ENCODE data around the gene SORCS1.

The SORCS1 gene

DNA sequence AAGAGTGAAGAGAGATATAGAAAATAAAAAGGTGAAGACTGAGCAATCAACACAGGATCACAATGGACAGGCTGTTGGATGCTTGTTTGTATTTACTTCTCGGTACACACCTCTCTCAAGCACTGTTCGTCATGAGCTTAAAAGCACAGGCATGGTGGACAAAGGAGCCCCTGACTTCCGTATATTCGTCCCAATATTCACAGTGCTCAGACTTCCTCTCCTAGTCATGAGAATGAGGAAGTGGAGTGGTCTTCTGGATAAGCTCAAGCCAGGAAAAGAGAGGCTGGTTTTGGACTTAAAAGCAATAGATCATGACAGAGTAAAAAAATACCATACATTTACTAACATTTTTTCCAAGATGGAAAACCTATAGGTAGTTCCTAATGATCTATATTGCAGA is 172.5 kb downstream of the SORCS1 start:
- DNase-seq (ENCODE audit: low read depth), result no peak

DNA sequence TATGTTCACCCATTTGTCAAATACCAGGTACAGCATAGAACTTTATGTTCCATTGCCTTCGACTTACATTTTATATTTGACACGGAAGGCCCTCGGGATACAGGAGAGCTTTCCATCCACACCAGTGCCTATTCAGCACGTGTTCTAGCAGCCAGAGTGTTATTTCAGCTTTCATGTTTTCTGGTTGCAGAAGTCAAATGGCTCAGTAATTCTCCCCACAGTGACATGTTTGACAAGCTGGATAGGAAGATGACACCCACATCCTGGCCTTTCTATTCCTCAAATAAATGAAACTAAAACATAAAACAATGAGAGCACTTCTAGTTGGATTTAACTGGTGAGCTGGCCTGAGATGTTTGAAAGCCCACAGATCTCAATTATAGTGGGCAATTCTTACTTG is 173.4 kb downstream of the SORCS1 start:
- DNase-seq (ENCODE audit: low read depth), result no peak

- no peak for DNase-seq (ENCODE audit: low read depth)
Observed at GRCh38 chr10:106987362-106987761, 177.1 kb downstream of the SORCS1 start.

DNA sequence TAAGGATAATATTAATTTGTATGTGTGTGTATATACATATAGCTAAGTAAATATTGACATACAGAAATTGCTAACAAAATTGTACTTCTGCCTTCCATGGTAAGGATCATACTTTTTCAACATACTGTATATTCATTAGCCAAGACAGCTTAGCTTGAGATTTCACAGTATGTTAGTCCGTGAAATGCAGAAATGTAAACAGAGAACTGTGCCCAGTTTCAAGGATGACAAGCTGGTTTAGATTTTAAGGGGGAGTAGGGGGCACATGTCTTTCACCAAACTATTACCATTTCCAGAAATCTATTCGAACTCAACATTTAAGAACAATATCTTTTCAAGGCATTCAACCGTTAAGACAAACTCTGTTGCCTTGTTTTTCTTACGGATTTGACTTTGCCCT is 182.2 kb downstream of the SORCS1 start:
- DNase-seq (ENCODE audit: low read depth), result no peak

GRCh38 chr10:106981452-106982075 is 182.9 kb downstream of the SORCS1 start:
- DNase-seq (ENCODE audit: low read depth), result no peak

DNA sequence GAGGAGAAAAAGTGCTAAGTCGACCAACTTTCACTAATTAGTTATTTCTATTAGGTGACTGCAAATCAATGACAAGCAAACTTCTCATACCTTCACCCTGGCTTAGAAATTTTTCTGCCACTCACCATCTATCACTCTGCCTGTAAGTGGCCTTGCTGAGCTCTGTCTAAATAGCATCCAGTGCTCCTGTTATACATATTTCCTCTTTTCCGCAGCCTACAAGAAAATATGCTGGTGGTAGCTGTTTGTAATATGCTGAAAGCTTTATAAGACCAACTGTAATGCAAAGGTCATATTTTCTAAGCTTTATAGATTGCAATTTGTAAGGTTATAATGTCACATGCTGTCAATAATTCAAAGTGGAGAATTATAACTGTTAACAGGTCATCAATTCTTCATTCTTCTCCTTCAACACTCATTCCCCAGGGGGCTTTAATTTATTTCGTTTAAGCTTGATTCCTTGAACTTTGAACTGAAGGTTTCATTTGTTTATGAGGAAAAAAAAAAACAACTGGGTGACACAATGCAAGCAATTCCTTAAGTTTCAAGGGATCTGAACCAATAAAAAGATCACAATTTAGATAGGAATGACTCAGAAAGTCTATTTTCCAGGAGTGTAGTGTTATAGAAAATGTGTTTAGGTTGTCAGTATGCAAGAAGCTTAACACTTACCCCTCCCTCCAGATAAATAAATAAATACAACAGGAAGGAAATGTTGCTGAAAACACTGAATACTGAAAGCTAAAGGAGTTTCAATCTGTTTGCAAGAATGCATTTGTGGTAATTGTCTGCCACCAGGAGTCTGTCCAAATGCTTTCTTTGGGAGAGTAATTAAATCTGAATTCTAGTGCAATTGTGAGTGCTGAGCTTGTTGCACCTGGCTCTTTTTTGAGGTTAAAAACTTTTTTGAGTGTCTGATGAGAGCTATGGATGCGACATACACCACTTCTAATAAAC is 183.7 kb downstream of the SORCS1 start:
- no peak for DNase-seq (ENCODE audit: low read depth)

DNA sequence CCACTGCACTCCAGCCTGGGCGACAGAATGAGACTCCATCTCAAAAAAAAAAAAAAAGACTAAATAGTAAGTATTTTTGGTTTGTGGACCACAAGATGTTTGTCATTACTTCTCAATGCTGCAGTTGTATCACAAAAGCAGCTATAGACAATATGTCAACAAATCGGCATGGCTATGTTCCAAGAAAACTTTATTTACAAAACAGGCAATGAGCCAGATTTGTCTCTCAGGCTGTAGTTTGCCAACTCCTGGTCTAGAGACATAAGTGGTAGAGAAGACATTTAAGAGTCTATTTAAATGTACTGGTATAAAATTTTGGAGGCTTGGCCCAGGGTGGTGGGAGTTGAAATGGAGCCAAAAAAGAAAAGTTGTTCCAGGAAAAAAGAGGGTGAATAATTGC is 185.8 kb downstream of the SORCS1 start:
- DNase-seq (ENCODE audit: low read depth), result no peak

DNA sequence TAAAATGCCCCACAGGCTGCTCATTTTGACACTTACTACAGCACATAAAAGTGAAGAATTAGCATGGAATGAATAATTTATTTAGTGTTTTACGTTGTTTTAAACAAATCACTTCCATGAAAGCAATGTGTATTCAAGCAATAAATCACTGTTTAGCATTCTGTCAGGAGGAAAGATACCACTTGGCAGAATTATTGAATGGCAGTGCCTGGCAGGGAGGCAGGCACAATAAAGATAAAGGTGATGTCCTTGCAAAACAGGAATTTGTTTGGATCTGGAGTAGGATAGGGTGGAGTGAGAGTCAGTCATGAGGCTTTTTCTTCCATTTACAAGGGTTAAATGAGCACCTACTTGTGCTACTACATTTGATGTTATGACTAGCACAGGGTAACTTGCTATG is 190.8 kb downstream of the SORCS1 start:
- no peak for DNase-seq (ENCODE audit: low read depth)

- no peak for DNase-seq (ENCODE audit: low read depth)
Observed at GRCh38 chr10:106973288-106973687, 191.2 kb downstream of the SORCS1 start.

DNA sequence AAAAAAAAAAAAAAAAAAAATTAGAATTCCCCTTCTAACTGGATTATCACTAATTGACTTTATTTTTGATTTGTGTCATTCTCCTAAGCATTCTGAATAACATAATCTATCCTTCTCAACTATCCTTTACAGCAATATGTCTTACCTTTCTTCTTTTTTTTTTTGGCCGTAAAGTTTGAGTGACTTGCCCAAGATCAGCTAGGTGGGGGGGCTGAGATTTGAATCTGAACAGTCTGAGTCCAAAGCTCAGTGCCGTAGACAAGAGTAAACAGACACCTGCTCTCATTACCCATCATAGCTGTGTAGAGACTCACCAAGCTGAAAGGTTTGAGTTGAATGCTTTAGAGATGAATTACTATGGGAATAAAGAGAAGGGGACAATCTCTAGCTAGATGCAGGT is 192.1 kb downstream of the SORCS1 start:
- DNase-seq (ENCODE audit: low read depth), result no peak

DNA sequence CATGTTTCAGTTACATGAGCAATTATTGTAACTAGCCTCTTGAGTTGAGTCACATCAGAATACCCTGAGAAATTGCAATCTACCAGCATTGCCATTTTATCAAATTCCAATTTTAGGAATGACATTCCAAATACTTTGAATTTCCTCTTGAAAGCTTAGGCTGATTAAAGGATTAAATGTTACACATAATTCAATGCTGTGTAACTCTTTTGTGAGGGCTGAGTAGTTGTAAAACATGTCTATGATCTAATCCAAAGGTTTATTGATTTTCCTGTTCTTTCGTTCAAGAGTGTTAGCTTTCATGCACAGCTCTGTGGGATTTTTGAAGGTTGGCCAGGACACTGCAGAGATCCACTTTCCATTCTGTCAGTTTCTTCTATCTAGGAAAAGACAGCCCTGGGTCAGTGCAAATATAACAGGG is 193.1 kb downstream of the SORCS1 start:
- no peak for DNase-seq (ENCODE audit: low read depth)

- DNase-seq (ENCODE audit: low read depth), result no peak
Observed at GRCh38 chr10:106967452-106967851, 197.1 kb downstream of the SORCS1 start.

DNA sequence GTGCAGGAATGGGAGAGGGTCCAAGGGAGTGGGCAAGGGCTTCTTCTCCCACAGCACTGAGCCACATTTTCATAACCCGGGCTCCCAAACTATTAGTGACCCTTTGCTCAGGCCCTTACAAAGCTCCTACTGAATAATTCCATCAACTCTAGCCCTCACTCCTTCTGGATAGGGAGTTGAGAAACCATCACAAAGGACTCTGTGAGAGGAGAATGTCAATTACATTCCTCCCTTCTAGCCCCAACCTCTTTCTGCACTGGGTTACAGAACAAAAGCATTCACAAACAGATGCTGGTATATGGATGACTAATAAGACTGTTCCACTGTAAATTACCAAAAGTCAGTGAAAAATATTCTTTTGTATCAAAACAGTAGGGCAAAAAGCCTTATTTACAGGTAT is 203.7 kb downstream of the SORCS1 start:
- DNase-seq (ENCODE audit: low read depth), result no peak

DNA sequence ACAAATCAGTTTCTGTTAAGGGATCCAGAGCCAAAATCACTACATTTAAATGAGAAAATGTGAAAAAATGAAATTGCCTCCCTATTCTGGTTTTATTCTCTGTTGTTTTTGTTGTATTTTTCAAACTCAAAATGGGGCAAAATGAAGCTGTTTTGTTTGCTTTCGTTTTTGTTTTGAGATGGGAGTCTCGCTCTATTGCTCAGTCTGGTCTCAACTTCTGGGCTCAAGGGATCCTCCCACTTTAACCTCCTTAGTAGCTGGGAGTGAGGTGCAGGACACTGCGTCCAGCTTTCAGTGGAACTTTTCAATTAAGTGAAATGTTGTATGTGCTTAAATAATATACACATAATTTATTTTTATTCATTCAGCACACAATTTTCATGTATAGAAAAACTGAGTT is 205.0 kb downstream of the SORCS1 start:
- peak; percentile 3 for DNase-seq (ENCODE audit: low read depth)

DNA sequence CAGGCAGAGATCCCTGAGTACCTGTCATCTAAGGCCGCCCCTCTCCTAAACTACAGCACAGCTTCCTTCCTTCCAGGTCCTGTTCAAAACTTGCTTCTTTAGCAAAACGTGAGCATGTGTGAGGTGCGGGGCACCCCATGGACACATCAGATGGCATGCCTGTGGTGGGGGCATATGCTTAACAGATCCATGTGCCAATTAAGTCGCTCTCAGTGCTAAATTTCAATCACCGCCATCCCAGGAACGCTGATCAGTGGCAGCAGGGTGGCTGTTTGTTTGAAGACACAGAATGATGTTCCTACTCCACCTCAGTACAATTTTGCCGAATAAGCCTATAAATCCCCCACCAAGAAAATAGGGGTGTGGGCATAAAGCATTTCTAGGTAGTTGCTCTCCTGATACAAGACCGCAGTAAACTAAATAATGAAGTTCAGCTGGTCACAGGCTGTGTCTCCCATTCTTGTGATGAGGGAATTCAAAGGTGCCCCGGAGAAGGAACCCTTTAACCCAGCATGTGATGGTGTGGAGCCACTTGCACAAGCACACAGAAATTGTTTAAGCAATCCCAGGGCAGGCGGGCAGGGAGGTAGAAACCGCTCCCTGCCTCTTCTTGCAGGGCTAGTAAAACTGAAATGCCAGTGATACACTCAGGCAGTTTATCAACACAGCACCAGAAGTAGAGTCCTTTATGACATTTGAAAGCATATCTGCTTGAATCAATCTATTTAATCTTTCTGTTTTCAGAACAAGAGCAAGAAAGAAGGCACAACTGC is 205.7 kb downstream of the SORCS1 start:
- DNase-seq (ENCODE audit: low read depth), result peak; percentile 1

DNA sequence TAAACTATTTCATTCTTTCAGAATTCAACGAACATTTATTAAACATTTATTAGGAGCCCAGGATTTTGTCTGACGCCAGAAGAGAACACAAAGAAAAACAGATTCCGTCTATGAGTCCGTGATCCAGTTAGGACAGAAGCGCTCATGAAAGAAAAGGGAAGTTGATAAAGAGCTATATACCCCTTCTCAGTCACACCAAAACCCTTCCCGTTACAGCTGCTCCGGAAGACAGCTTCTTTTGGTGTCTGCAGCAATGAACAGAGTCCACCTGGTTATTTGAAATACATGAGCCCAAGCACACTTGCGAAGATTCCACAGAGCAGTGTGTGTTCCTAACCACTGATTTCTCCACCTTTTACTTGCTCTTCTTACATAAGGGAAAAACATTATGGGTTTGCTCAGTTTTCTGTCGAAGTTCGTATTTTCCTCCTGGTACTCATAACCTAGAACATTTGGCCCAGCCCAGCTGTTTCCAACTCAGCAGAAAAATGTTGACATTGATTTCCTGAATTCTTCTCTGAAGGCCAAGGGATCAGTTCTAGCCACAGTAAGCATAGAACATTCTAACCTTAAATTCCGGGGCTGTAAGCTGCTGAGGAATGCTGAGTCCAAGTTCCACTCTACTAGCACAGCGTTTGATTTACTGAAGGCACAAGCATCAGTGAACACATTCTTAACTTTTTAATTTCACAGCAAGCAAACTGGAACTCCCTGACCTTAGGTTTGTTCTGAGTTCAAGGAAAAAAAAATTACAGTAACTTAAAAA is 206.5 kb downstream of the SORCS1 start:
- no peak for DNase-seq (ENCODE audit: low read depth)

DNA sequence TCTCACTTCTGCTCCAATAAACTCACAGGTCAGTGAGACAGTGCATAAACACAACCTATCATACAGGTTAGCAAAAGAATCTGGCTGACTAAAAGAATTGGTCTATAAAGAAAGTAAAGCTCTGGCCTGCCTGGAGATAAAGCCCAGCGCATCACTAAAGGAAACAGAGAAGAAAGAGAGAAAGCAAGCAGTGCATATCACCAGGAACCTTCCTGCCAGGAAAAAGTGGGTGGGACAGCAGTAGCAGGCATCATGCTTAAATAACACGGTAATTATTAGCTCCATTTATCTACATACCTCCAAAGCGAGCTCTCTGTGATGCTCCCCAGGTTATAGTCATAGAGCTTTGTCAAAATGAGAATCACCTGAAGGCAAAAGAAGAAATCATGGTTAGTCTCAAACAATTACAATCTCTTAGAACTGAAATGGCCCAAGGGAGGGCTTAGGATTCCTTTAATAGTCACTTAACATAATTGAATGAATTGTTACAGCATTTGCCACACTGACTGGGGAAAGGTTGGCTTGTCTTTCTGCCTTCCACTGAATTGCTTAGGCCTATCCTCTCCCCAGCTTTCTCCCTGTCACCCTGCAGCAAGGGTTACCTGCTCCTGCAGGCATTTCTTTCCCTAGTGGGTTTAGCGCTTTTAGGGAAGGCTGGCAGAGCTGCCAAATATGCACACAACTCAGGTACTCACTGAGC is 208.1 kb downstream of the SORCS1 start:
- no peak for DNase-seq (ENCODE audit: low read depth)

- no peak for DNase-seq (ENCODE audit: low read depth)
Observed at GRCh38 chr10:106955133-106955532, 209.4 kb downstream of the SORCS1 start.

GRCh38 chr10:106952033-106952432 is 212.5 kb downstream of the SORCS1 start:
- DNase-seq (ENCODE audit: low read depth), result no peak

DNA sequence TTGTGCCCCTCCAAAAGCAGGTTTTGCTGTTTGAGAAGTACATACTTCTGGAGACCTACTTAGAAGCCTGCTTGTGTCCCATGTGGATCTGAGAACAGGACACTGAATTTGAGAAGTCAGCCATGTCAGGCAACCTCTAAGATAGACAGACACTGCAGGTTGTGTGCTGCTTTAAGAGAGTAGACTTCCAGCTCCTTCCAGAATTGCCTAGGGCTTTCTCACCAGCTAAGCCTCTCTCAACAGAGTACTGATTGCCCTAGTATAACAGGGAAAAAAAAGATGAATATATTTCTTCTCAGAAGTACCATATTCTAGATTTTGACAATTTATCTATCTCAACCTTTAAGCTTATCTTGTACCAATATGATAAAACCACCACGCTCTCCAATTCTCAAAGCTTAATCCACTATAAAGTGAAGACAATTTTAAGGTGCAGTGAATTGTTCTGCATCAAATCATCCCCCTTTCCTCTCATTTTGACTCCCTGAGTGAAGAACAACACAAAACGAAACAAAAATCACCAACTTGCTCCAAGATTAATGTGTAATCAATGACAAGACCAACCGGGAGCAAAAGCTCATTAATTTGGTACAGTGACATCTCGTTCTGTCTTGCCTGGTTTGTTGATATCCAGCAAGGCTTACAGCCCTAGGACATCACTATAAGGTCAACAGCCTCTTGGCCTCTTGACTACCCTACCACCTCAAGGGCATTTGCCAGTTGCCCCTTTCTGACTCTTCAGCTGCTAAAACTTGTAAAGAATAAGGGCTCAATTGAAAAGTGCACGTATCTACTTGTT is 214.6 kb downstream of the SORCS1 start:
- no peak for DNase-seq (ENCODE audit: low read depth)

DNA sequence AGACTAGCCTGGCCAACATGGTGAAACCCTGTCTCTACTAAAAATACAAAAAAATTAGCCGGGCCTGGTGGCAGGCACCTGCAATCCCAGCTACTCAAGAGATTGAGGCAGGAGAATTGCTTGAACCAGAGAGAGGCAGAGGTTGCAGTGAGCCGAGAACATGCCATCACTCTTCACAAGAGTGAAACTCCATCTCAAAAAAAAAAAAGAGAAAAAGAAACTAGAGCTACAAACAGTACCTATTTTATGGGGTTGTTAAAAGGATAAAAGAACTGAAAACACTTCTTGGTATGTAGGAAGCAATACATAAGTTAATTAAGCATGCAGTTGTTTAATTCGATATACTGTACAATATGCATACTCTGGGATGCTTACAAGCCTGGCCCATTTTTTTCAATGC is 216.9 kb downstream of the SORCS1 start:
- no peak for DNase-seq (ENCODE audit: low read depth)

Measured in ELR (cell line).